Measurements from ENCODE around the gene ECD. TPM values are rescaled to one million over a fixed set of nuclear protein-coding genes. Genes with fewer than 3 reads are reported as not detected.
A peak's percentile ranks its signal among the peaks of the same experiment; 100 is the strongest.
"Not testable (repeated sequence)": the region's sequence is repeated elsewhere in the genome, so short reads cannot be mapped to it uniquely, and the experiment has no call there.

ECD gene
- total RNA-seq, 1 experiment from 2014 or later, result 34.4 TPM

DNA sequence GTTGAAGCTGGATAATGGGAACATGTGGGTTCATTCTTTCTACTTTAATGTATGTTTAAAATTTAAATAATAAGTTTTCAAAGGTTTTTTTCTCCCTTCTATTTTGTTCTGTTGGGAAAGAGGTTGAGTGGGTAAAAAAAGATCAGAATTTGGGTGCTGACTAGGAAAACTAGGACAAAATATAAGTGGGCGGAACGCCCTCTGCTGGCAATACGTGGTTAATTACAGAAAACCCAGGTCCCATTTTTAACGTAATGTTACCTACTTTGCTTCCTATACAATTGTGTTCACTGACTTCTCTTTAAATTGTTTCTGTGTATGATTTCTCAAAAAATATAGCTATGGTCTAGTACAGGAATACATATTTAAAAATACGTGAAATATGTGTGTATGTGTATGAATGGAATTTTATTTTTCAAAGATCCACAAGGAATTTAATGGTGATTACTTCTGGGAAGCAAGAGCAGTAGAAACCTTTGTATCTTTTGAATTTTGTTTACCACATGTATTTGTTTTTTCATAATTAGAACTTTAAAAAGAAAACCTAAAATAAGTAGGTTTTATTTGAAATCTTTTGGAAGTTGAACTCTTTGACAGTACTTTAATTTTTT, 8.7 kb downstream of the ECD start:
- DNase-seq (ENCODE audit: low read depth), result peak; percentile 56

DNA sequence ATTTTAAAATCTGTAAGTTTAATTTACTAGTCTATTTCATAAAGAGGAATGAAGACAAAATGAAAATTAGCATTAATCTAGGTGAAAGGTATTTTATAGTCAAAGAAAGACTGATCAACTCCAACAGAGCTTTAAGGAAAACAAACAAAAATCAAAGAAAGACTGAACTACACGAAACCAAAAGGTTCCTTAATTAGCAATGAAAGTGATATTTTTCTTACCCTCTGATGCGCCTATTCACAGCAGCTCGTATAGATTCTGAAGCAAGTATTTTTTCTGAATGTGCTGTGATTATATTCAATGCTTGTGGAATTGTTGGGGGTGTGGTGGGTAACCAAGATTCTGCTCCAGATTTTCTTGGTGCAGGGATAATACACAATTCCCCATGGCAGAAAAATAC, 11.8 kb downstream of the ECD start:
- no peak for DNase-seq (ENCODE audit: low read depth)

DNA sequence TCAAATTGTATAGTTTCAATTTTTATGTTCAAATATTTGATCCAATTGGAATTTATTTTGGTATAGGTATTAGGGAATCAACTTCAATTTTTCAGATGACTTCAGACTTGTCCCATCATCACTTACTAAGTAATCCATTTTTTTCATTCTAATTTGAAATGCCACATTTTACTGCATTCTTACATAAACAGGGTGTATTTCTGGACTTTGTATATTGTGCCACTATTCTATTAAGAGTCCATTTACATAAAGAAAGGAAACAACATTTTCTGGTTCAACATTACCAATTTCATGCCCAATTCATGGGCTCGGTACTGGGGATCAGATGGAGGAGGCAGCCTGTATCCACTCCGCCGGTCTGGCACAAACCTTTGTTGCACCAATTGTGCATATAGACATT, 15.8 kb downstream of the ECD start:
- no peak for DNase-seq (ENCODE audit: low read depth)

DNA sequence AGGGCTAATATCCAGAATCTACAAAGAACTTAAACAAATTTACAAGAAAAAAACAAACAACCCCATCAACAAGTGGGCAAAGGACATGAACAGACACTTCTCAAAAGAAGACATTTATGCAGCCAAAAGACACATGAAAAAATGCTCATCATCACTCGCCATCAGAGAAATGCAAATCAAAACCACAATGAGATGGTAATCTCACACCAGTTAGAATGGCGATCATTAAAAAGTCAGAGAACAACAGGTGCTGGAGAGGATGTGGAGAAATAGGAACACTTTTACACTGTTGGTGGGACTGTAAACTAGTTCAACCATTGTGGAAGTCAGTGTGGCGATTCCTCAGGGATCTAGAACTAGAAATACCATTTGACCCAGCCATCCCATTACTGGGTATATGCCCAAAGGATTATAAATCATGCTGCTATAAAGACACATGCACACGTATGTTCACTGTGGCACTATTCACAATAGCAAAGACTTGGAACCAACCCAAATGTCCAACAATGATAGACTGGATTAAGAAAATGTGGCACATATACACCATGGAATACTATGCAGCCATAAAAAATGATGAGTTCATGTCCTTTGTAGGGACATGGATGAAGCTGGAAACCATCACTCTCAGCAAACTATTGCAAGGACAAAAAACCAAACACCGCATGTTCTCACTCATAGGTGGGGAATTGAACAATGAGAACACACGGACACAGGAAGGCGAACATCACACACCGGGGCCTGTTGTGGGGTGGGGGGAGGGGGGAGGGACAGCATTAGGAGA, 17.0 kb downstream of the ECD start:
- DNase-seq (ENCODE audit: low read depth), result not testable (repeated sequence)

DNA sequence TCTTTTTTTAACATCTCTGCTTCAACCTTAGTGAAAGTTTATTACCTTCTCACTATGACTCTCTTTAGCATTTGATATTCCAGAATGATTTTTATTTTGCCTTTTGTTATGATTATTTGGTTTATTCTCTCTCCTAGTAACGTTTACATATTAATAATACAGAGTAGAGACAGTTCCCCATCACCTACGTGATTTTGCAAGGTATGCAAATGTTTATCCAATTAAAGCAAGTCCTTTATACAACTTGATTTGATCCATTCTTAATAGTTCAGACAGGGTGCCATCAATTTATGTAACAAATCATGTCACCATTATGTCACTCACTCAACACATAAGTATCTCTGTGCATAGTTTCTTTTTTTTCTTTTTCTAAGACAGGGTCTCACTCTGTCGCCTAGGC, 26.2 kb downstream of the ECD start:
- DNase-seq (ENCODE audit: low read depth), result no peak

DNA sequence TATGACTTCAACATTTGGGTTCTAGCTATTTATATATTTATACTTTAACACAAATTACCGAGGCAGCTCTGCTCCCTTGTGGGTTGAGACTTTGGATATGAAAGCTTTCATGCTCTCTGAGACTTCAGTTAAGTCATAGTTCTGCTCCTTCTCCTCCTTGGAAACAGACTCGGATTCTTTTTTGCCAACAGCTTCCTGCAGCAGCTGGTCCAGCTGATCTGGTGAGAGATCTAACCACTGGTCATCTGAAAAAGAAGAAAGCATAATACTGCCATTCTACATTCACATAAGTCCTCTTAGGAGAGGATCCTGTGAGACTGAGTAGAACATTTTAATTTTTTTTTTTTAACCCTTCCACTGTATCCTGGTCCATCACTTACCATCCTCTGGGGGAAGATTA, 28.6 kb downstream of the ECD start:
- DNase-seq (ENCODE audit: low read depth), result no peak

DNA sequence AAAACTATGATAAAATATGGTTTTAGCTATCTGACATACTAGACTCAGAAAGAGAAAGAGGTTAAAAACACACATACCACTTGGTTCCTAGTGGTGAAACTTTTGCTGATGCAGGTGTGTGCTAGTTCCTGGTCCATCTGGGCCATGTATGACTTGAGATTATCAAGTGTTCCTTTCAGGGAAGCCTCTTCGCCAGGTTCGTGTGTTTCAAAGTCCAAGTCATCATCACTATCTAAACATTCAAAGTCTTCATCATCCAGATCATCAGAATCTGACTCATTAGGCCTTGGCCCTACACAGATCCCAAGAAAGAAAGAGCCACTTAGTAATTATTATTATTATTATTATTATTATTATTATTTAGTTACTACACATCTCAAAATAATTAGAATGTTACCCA, 31.2 kb downstream of the ECD start:
- DNase-seq (ENCODE audit: low read depth), result no peak

DNA sequence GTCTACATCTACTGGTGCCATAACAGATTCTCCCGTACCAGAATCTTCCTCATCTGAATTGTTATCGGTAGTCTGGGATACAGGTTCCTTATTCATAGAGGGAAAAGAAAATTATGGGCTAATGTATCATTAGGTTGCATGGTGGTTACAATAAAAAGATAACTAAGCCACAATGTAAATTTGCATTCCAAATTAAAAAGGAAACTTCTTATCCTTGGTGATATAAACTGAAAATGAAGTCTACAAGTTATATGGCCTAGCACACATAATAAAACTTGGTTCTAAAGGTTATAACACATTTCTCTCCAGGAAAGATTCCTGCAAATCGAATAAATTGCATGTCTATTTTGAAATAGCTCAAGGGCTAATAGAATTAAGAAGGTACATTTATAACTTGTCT, 33.1 kb downstream of the ECD start:
- DNase-seq (ENCODE audit: low read depth), result no peak

DNA sequence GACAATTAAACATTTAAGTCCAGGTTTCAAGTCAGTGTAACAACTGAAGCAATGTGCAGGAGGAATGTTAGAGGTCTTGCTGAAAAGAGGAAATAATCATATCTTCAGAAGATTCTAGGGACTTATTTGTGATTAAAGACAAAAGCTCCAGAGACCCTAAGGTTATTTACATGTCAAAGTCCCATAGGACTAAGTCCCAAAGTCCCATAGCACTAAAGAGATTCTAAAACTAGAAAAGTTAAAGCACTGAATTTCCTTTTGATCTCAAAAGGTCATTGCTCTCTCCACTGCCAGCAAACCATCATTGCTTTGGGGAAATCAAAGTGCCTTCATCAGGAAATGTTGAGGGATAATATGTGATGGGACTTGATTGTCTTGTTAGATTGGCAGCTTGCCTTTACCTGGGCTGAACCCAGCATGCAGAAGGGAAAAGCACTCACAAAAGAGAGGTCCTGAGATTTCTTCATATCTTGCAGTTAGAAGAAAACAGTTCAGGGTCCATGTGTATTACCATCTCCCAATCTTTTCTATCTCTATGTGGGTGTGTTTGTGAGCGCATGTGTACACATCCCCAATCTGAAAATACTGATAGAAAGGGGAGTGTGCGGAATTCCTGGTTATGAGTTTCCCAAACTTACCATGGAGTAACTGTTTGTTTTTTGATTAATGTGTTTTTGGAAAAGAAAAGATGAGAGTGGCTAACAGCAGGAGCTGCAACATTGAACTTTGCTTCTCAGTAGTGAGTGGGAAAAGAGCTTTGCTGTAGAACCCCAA, 35.7 kb downstream of the ECD start:
- DNase-seq (ENCODE audit: low read depth), result no peak

DNA sequence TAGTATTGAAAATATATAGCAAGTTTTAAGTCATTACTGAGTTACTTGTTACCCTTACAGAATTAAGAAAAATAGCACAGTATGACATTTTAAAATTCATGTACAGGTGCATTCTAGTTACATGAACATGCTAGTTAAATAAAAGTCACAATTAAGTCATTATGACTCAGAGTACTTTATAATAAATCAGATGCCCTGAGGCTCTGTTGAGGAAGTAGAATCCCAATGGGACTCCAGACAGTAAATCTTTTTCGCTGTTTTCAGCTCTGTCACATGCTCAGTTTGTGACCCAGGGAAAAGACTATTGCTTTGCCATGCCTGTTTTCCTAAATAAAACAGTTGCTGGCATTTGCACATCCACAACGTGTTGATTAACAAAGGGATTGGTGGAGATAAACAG, 36.5 kb downstream of the ECD start:
- peak; percentile 86 for DNase-seq (ENCODE audit: low read depth)

DNA sequence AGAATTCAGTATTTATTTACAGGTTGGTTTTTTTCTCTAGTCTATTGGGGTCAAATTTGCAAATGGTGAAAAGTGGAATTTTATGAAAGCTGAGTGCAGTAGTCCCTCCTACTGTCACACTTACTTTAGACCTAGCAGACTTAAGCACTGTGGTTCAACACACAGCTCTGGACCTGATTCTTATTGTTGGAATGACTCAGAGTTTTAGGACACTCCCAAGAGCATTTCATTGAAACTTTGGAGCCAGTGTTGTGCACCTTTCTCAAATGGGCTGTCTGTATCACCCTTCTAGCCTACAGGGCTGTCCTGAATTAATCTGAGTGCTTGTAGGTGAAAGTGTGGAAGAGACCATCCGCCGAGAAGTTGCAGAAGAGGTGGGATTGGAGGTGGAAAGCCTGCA, 41.5 kb downstream of the ECD start:
- no peak for DNase-seq (ENCODE audit: low read depth)

DNA sequence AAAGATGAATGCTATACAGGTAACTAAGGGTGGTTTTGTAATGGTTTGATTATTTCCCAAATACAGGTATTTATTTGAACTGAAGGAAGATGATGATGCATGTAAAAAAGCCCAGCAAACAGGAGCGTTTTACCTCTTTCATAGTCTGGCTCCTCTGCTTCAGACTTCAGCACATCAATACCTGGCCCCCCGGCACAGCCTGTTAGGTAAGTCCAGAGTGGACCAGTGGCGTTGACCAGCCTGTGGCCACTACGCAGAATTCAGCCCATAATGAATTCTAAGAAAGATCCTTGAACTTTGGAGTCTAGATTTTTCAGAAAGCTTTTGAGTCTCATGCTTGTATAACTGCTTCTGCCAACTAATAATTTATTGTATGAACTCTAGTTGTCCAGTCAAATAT, 47.9 kb downstream of the ECD start:
- no peak for DNase-seq (ENCODE audit: low read depth)

DNA sequence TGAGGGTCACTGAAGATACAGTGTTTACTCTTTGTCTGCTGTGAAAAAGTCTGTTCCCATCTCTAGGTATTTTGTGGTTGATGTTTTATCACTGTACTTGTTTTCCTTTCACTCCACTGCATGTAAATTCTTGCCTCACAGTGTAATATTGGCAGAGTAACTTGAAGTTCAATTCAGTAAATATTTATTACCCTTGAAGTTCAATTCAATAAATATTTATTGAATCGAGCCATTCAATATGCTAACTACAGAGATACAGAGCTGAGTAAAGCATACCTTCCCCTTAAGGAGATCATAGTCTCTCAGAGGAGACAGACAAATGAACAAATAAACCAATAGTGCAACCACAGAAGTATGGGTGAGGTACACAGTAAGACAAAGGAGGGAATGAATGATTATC, 48.4 kb downstream of the ECD start:
- DNase-seq (ENCODE audit: low read depth), result no peak

DNA sequence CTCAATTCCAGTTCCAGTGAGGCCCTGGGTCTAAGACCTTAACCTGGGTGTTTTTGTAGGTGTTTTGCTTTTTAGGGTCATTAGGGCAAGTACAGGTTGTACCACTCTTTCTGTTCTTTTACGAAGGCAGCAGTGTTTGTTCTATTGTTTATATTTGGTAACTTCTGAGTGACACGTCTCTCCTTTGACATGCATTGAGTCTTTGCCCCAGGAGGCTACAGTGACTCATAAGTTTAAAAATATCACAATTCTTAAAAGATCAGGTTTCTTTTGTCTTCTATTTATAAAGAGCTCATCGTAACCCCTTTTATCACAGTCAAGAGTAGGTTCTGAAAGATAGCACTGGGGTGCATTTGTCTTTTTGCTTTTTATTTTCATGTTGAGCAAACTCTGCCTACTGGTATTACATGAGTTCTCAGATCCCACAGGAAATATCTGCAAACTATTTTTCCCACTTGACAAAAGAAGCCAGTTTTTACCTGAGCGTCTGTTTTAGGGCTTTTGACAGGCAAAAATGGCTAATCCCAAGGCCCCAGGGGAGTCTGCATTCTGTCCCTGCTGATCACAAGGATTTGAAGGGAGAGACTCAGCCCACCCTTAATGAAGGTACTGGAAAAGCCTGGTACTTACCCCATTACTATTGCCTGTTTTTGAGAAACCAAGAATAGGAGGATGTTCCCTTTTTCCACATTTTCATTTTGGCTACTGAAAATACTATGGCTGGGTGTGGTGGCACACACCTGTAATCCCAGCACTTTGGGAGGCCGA, 49.6 kb downstream of the ECD start:
- DNase-seq (ENCODE audit: low read depth), result peak; percentile 80

DNA sequence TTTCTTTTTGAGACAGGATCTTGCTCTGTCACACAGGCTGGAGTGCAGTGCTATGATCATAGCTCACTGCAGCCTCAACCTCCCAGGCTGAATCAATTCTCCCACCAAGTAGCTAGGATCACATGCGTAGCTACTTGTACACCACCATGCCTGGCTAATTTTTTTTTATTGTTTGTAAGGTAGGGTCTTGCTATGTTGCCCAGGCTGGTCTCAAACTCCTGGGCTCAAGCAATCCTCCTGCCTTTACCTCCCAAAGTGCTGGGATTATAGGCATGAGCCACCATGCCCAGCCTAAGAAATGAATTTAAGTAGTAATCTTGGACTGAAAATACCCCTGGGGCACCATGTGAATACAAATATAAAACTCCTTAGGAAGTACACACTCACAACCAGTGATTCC, 51.8 kb downstream of the ECD start:
- DNase-seq (ENCODE audit: low read depth), result no peak

DNA sequence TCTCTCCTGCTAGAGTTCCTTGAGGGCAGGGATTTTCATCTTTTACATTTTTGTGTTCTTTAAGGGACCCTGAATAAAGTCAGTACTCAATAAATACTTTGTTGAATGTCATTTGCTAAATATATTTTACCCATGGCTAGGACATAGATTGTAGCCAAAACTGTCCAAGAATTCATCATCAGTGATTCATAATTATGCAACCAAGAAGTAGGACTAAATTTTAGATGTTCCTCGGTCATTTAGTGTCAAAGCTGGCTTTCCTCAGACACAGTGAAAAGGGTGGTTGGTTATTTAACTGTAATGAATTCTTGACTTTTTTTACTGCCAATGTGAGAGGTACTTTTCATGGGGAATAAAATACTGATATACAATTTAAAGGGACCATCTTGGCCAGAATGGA, 54.3 kb downstream of the ECD start:
- no peak for DNase-seq (ENCODE audit: low read depth)

DNA sequence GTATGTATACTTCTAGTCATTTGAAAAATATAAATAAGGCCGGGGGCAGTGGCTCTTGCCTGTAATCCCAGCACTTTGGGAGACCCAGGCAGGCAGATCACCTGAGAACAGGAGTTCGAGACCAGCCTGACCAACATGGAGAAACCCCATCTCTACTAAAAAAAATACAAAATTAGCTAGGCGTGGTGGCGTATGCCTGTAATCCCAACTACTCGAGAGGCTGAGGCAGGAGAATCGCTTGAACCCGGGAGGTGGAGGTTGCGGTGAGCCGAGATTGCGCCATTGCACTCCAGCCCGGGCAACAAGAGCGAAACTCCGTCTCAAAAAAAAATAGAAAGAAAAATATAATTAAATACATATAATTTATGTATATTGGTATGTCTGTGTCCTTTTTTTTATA, 55.8 kb downstream of the ECD start:
- not testable (repeated sequence) for DNase-seq (ENCODE audit: low read depth)

DNA sequence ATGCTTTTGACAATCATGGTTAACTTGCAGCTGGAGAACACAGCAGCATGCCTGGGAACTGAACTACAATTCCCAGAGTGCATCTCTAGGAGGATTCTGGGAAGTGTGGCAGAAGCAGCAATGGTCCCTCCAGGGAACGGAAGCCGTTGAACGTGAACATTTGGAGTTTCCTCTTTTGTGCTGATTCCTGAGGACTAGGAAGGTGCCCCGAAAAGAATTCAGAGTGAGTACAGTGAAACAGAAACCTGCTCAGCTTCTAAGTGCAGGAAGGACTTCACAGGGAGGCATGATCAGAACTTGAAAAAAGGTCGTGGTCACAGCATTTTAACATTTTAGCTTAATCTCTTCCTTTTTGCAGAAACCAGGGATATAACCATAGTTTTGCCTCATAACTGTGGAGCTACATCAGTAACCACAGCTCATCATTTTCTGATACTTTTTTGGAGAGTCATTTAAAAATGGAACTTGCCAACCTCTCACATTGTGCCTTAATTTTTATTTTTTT, 57.4 kb downstream of the ECD start, which contains the start of gene NUDT13:
Gene NUDT13, plus strand, starts transcription at position 111 of the 505 bp plus-strand sequence. CDS start 3,911 bp downstream, outside the sequence.
- DNase-seq (ENCODE audit: low read depth), result no peak

DNA sequence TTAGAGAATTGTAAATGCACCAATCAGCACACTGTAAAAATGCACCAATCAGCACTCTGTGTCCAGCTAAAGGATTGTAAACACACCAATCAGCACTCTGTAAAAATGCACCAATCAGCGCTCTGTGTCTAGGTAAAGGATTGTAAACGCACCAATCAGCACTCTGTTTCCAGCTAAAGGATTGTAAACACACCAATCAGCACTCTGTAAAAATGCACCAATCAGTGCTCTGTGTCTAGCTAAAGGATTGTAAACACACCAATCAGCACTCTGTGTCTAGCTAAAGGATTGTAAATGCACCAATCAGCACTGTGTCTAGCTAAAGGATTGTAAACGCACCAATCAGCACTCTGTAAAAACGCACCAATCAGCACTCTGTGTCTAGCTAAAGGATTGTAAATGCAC, 58.6 kb downstream of the ECD start:
- not testable (repeated sequence) for DNase-seq (ENCODE audit: low read depth)

DNA sequence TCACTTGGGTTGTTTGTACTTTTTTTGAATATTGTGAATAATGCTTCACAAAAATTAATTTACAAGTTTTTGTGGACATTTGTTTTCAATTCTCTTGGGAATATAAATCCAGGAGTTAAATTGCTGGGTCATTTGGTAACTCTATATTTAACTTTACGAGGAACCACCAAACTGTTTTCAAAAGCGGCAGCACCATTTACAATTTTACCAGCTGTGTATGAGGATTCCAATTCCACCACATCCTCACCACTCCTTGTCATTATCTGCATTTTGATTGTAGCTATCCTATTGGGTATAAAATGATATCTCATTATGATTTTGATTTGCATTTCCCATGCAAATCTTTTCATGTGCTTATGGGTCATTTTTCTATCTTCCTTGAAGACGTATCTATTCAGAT, 61.5 kb downstream of the ECD start:
- DNase-seq (ENCODE audit: low read depth), result no peak

DNA sequence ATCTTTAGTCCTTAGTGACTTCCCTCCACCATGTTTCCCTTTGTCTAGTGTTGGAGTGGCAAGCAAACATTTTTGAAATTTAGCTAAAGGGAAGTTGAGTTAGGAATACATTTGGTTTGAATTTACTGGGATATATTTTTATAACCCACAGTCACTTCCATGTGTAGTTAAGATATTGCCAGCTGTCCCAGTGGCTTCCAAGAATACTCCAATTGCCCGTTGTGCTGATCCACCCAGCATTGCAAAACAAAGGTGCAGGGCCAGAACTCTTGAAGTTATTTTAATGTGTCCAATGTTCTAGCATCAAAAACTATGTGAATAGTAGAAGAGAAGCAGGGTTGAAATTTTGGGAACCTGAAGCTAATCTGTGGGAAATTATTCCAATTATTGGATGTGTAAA, 68.7 kb downstream of the ECD start:
- DNase-seq (ENCODE audit: low read depth), result no peak

DNA sequence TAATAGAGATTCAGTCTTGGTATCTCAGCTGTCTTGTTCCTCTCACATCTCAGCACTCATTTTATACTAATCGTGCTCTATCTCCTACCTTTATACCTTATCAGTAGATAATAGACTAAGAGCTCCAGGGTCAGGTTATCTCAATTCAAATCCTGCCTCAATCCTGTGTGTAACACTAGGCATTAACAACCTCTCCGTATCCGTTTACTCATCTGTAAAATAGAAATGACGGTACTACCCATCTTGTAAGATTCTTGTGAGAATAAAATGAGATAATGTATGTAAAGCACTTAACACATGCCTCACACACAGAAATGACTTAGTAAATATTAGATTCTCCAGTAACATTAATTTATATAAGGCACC, 70.5 kb downstream of the ECD start:
- DNase-seq (ENCODE audit: low read depth), result no peak

Measured in M059J (cell line).